Neural crest cell (in vitro differentiated cells): Measurements from ENCODE around the gene PTPRR. TPM values are rescaled to one million over a fixed set of nuclear protein-coding genes. Genes with fewer than 3 reads are reported as not detected.

ENCODE experiments used
- DNase-seq: peaks from one replicate; pipeline ENCODE4 v3.0.0; 2021; ENCODE audit warnings: low read depth, mixed read lengths, low spot score
- H3K27ac Mint-ChIP-seq: one replicate; pipeline ENCODE4 v1.8.0; 2021; ENCODE audit warnings: mild to moderate bottlenecking, mixed read lengths; ENCODE audit not compliant: unreplicated experiment
- H3K27me3 Mint-ChIP-seq: 2 replicates; pipeline ENCODE4 v1.8.0; 2021; ENCODE audit warnings: low read depth, mild to moderate bottlenecking, mixed read lengths
- H3K36me3 Mint-ChIP-seq: 2 replicates; pipeline ENCODE4 v1.8.0; 2021; ENCODE audit warnings: low read depth, mild to moderate bottlenecking, mixed read lengths
- H3K4me1 Mint-ChIP-seq: 2 replicates; pipeline ENCODE4 v1.8.0; 2021; ENCODE audit warnings: mixed read lengths
- H3K4me3 Mint-ChIP-seq: one replicate; pipeline ENCODE4 v1.8.0; 2021; ENCODE audit warnings: mild to moderate bottlenecking, mixed read lengths
- H3K9me3 Mint-ChIP-seq: 2 replicates; pipeline ENCODE4 v1.8.0; 2021; ENCODE audit warnings: mixed read lengths
- total RNA-seq: library from RNA; stranded (reverse); gene quantifications from 2 replicates; pipeline ENCODE4 v1.2.1, GENCODE V29; 2021
- TF ChIP-seq, protein P1 (sequence below): fragments of 200-600 bp; sonication (generic); conservative IDR thresholded peaks from 2 replicates; pipeline ENCODE4 v1.5.0; 2021; ENCODE audit warnings: antibody characterized with exemption, mild to moderate bottlenecking

Gene PTPRR
- total RNA-seq, 1 donor from 2014 or later: 0.61 TPM

DNA sequence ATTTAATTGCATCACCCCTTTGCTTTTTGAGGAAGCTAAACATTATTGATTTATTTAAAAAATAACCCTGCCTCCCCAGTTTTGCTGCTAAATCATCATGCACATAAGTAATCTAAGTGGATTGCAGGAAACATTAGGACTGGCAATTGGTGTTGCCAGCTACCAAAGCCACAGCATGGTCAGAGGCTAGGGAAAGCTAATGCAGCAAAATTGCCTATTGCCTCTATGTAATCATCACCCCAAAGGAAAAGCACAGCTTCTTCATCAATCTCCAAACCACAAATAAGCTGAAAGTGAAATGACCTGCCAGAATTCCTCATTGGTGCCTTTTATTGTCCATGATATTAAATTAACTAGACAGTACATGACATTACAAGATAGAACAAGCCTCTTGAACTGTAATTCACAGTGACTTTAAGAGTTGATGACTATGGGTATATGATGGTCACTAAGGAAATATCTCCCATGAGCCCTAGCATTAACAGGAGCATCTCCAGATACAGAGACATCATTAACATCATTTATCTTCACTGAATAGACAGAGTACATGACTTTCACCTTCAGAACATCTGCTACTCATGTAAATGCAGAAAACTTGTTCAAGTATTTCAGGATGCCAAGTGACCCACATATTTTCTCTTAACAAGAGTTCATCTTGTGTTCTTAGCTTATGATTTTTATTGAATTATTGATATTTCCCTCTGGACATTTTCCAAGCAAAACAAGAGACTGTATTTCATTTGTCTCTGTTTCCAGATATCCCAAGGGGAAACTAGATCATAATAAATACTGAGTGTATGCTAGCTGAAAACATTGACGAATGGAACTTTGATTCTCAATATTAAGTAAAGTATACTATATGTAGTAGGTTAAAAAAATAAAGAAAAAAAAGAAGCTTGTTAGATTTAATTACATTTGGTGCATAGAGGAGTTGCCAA, 29.4 kb downstream of the PTPRR start:
- Mint-ChIP-seq H3K9me3 (peaks cover 2% of the 10 kb centered on the region), H3K36me3 (no peaks in the 10 kb centered on the region), H3K27ac (no peak overlapping the region), H3K4me3 (no peak overlapping the region), H3K27me3 (no peaks in the 10 kb centered on the region), H3K4me1 (no peaks in the 10 kb centered on the region)
- no peak for DNase-seq
- TF ChIP-seq, protein P1, sequence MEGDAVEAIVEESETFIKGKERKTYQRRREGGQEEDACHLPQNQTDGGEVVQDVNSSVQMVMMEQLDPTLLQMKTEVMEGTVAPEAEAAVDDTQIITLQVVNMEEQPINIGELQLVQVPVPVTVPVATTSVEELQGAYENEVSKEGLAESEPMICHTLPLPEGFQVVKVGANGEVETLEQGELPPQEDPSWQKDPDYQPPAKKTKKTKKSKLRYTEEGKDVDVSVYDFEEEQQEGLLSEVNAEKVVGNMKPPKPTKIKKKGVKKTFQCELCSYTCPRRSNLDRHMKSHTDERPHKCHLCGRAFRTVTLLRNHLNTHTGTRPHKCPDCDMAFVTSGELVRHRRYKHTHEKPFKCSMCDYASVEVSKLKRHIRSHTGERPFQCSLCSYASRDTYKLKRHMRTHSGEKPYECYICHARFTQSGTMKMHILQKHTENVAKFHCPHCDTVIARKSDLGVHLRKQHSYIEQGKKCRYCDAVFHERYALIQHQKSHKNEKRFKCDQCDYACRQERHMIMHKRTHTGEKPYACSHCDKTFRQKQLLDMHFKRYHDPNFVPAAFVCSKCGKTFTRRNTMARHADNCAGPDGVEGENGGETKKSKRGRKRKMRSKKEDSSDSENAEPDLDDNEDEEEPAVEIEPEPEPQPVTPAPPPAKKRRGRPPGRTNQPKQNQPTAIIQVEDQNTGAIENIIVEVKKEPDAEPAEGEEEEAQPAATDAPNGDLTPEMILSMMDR: no peak

DNA sequence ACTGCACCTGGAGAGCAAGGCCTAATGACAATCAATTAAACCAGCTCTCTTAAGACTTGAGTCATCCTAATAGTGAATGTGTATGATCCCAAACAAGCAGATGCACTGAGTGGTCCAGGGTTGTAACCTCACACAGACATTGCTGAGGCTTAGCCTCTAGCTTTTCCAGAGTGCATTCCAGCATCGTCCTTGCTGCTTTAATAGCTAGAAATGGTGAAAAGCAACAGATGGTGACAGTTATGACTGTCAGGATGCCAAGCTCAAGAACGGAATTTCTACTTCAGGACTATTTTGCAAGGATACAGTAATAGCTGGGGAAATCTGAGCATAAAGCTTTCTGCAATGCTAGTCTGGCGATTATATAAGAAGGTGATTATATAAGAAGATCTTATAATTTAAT, 34.6 kb downstream of the PTPRR start:
- no peak for DNase-seq
- TF ChIP-seq, protein P1: no peak
- no peaks in the 10 kb centered on the region for H3K4me1 Mint-ChIP-seq
- H3K27me3 Mint-ChIP-seq: no peaks in the 10 kb centered on the region
- H3K36me3 Mint-ChIP-seq: no peaks in the 10 kb centered on the region
- no peak overlapping the region for H3K27ac Mint-ChIP-seq
- H3K4me3 Mint-ChIP-seq: no peak overlapping the region
- H3K9me3 Mint-ChIP-seq: no peaks in the 10 kb centered on the region

DNA sequence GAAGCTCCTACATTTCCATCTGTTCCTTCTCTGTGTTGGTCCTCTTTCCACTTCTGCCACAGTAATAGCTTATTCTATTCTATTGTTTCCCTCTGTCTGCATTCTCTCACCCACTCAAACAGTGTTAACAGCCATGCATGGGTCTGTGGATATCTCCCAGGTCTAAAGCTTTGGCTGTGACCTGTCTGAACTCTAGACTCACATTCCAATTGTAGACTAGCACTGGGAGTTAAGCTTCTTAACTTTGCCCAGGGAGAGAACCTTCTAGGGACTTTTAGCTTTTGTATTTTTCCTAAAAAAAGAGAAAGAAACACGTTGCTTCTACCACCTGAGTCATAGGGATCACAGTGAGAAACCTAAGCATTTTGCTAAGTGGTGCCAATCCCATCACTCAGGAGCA, 36.7 kb downstream of the PTPRR start:
- H3K36me3 Mint-ChIP-seq: no peaks in the 10 kb centered on the region
- no peak overlapping the region for H3K4me3 Mint-ChIP-seq
- H3K9me3 Mint-ChIP-seq: no peaks in the 10 kb centered on the region
- no peak for DNase-seq
- H3K4me1 Mint-ChIP-seq: no peaks in the 10 kb centered on the region
- no peak overlapping the region for H3K27ac Mint-ChIP-seq
- no peaks in the 10 kb centered on the region for H3K27me3 Mint-ChIP-seq
- TF ChIP-seq, protein P1: no peak

DNA sequence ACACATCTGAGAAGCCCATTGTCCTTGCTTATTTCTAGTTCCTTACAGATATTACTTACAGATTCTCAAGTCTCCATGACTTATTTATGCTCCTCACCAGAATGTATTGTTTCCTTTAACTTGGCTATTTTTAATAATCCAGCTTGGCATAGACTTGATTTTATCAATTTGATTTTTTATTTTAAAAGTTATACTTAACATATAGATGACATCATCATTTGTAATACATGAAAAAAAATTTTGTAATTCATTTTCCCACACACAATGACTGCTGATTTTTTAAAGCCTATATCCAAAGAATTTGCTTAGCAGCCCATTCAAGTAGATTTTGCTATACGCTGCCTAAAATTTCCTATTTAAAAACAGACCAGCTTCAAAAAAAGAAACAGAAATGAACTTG, 39.8 kb downstream of the PTPRR start:
- Mint-ChIP-seq H3K9me3 (no peaks in the 10 kb centered on the region), H3K4me3 (no peak overlapping the region), H3K4me1 (no peaks in the 10 kb centered on the region), H3K27me3 (no peaks in the 10 kb centered on the region), H3K36me3 (no peaks in the 10 kb centered on the region), H3K27ac (no peak overlapping the region)
- DNase-seq: no peak
- TF ChIP-seq, protein P1: no peak

DNA sequence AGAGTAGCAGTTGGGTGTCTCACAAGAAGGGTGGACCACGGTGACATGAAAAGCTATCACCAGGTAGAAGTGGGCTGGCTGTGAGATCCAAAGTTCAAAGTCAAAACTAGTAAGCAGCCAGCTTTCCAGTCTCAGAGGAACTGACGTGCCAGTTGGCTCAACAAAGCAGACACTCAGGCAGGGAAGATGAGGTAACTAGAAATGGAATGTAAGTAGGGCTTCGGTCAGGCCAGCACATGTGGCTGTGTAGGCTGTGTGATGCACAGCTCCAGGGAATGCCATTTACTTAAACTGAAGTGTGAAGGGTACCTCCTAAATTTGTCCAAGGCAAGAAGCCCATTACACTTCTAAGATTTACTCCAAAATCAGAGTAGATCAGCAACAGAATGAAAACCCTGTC, 43.6 kb downstream of the PTPRR start:
- Mint-ChIP-seq H3K9me3 (no peaks in the 10 kb centered on the region), H3K36me3 (no peaks in the 10 kb centered on the region), H3K4me3 (no peak overlapping the region), H3K4me1 (no peaks in the 10 kb centered on the region), H3K27ac (no peak overlapping the region), H3K27me3 (no peaks in the 10 kb centered on the region)
- no peak for DNase-seq
- TF ChIP-seq, protein P1: no peak
